ENCODE measurements around the gene ZNF446. TPM values are rescaled to one million over a fixed set of nuclear protein-coding genes. Genes with fewer than 3 reads are reported as not detected.
A peak's percentile ranks its signal among the peaks of the same experiment; 100 is the strongest.
"Not testable (repeated sequence)": the region's sequence is repeated elsewhere in the genome, so short reads cannot be mapped to it uniquely, and the experiment has no call there.

The ZNF446 gene
- total RNA-seq, result 1 to 10 TPM; 2.6 to 2.9 TPM

- Mint-ChIP-seq H3K27ac (peak within 1 kb of the TSS; percentile 97), H3K36me3 (ENCODE audit: low read depth) (peaks cover under 1% of the 10 kb centered on the region), H3K9me3 (no peaks in the 10 kb centered on the region), H3K4me3 (peak within 1 kb of the TSS; percentile 94), H3K4me1 (ENCODE audit: low read depth) (peaks cover 13% of the 10 kb centered on the region), H3K27me3 (ENCODE audit: low read depth) (no peaks in the 10 kb centered on the region)
- intact Hi-C loops (cut with micrococcal nuclease), result loop anchor here (1.0 kb wide), 8 partner anchors 10 to 198 kb away; partner anchors contain the start of genes ZBTB45, ZNF132, ZNF324B and ZNF8
- DNase-seq, result peak; percentile 97
- CTCF ChIA-PET, result no interaction called here
Measured at GRCh38 chr19:58475714-58476497, at the start of gene ZNF446. Gene ZNF446, plus strand, starts transcription at chr19:58476352. Its CDS starts 867 bp downstream, at chr19:58477219.

- Mint-ChIP-seq H3K27me3 (ENCODE audit: low read depth) (no peaks in the 10 kb centered on the region), H3K36me3 (ENCODE audit: low read depth) (peaks cover 46% of the 10 kb centered on the region), H3K4me1 (ENCODE audit: low read depth) (no peaks in the 10 kb centered on the region), H3K9me3 (peaks cover 51% of the 10 kb centered on the region), H3K27ac (no peak overlapping the region), H3K4me3 (no peak overlapping the region)
- intact Hi-C loops (cut with micrococcal nuclease), result no loop called here
- CTCF ChIA-PET, result no interaction called here
- DNase-seq, result no peak
Measured at GRCh38 chr19:58428617-58429016, 47.5 kb upstream of the ZNF446 start.

- DNase-seq, result no peak
- Mint-ChIP-seq H3K4me3 (no peak overlapping the region), H3K27ac (no peak overlapping the region), H3K4me1 (ENCODE audit: low read depth) (no peaks in the 10 kb centered on the region), H3K36me3 (ENCODE audit: low read depth) (peaks cover 56% of the 10 kb centered on the region), H3K27me3 (ENCODE audit: low read depth) (no peaks in the 10 kb centered on the region), H3K9me3 (peaks cover 63% of the 10 kb centered on the region)
- intact Hi-C loops (cut with micrococcal nuclease), result no loop called here
- CTCF ChIA-PET, result interaction anchor here (0.7 kb wide), 1 partner anchor 14 kb away, joined by 3 read pairs; no protein-coding TSS in a partner anchor
Measured at GRCh38 chr19:58429745-58430144, 46.4 kb upstream of the ZNF446 start.

- H3K27ac Mint-ChIP-seq, result no peak overlapping the region
- CTCF ChIA-PET, result no interaction called here
Measured at GRCh38 chr19:58434217-58434616, 41.9 kb upstream of the ZNF446 start.

GRCh38 chr19:58439576-58440554, 36.3 kb upstream of the ZNF446 start, which contains the start of gene ZNF132:
Gene ZNF132, minus strand, starts transcription at chr19:58440153. Its CDS starts 332 bp downstream, at chr19:58439821.
- H3K27ac Mint-ChIP-seq, result peak within 1 kb of the TSS; percentile 88
- intact Hi-C loops (cut with micrococcal nuclease), result loop anchor here (1.0 to 5.0 kb wide), 12 partner anchors 11 to 257 kb away; partner anchors contain the start of genes MZF1, ZNF274, ZNF324B and ZNF446
- H3K4me3 Mint-ChIP-seq, result peak within 1 kb of the TSS; percentile 95
- peaks cover 51% of the 10 kb centered on the region for H3K36me3 Mint-ChIP-seq (ENCODE audit: low read depth)
- peaks cover 42% of the 10 kb centered on the region for H3K9me3 Mint-ChIP-seq
- CTCF ChIA-PET, result no interaction called here
- peak; percentile 98 for DNase-seq
- no peaks in the 10 kb centered on the region for H3K27me3 Mint-ChIP-seq (ENCODE audit: low read depth)
- peaks cover 18% of the 10 kb centered on the region for H3K4me1 Mint-ChIP-seq (ENCODE audit: low read depth)

More at GRCh38 chr19:58434217-58434616, 41.9 kb upstream of the ZNF446 start:
- H3K4me3 Mint-ChIP-seq, result no peak overlapping the region
- peaks cover 85% of the 10 kb centered on the region for H3K36me3 Mint-ChIP-seq (ENCODE audit: low read depth)
- peaks cover 11% of the 10 kb centered on the region for H3K4me1 Mint-ChIP-seq (ENCODE audit: low read depth)
- no peaks in the 10 kb centered on the region for H3K27me3 Mint-ChIP-seq (ENCODE audit: low read depth)
- intact Hi-C loops (cut with micrococcal nuclease), result no loop called here
- DNase-seq, result no peak
- peaks cover 86% of the 10 kb centered on the region for H3K9me3 Mint-ChIP-seq

GRCh38 chr19:58440556-58440955, 35.6 kb upstream of the ZNF446 start:
- Mint-ChIP-seq H3K27me3 (ENCODE audit: low read depth) (no peaks in the 10 kb centered on the region), H3K36me3 (ENCODE audit: low read depth) (peaks cover 44% of the 10 kb centered on the region), H3K4me3 (peak overlapping the region; percentile 95), H3K27ac (peak overlapping the region; percentile 88), H3K9me3 (peaks cover 35% of the 10 kb centered on the region), H3K4me1 (ENCODE audit: low read depth) (peaks cover 18% of the 10 kb centered on the region)
- DNase-seq, result no peak
- CTCF ChIA-PET, result no interaction called here
- intact Hi-C loops (cut with micrococcal nuclease), result loop anchor here (1.0 to 5.0 kb wide), 12 partner anchors 11 to 257 kb away; partner anchors contain the start of genes MZF1, ZNF274, ZNF324B and ZNF446

GRCh38 chr19:58442986-58443385, 33.2 kb upstream of the ZNF446 start:
- Mint-ChIP-seq H3K4me1 (ENCODE audit: low read depth) (peaks cover 16% of the 10 kb centered on the region), H3K36me3 (ENCODE audit: low read depth) (peaks cover 22% of the 10 kb centered on the region), H3K9me3 (peaks cover 20% of the 10 kb centered on the region)
- intact Hi-C loops (cut with micrococcal nuclease), result loop anchor here (5.0 kb wide), 3 partner anchors 81 to 216 kb away; partner anchors contain the start of genes ZNF497, ZNF544 and ZSCAN22
- H3K27me3 Mint-ChIP-seq (ENCODE audit: low read depth); H3K27ac Mint-ChIP-seq; DNase-seq; H3K4me3 Mint-ChIP-seq: not testable (repeated sequence)
- CTCF ChIA-PET, result interaction anchor here (1.1 kb wide), 1 partner anchor 138 kb away, joined by 3 read pairs; no protein-coding TSS in a partner anchor

GRCh38 chr19:58448860-58449259, 27.3 kb upstream of the ZNF446 start:
- Mint-ChIP-seq H3K27me3 (ENCODE audit: low read depth) (peaks cover 11% of the 10 kb centered on the region), H3K4me1 (ENCODE audit: low read depth) (peaks cover 21% of the 10 kb centered on the region), H3K36me3 (ENCODE audit: low read depth) (peaks cover 10% of the 10 kb centered on the region)
- DNase-seq; H3K4me3 Mint-ChIP-seq; H3K27ac Mint-ChIP-seq; H3K9me3 Mint-ChIP-seq; intact Hi-C loops (cut with micrococcal nuclease); CTCF ChIA-PET: not testable (repeated sequence)

GRCh38 chr19:58449980-58450379, 26.2 kb upstream of the ZNF446 start:
- H3K27ac Mint-ChIP-seq; intact Hi-C loops (cut with micrococcal nuclease); DNase-seq; H3K4me3 Mint-ChIP-seq; H3K9me3 Mint-ChIP-seq: not testable (repeated sequence)
- CTCF ChIA-PET, result interaction anchor here (0.7 kb wide), 1 partner anchor 16 kb away, joined by 4 read pairs; no protein-coding TSS in a partner anchor
- Mint-ChIP-seq H3K27me3 (ENCODE audit: low read depth) (peaks cover 11% of the 10 kb centered on the region), H3K4me1 (ENCODE audit: low read depth) (peaks cover 21% of the 10 kb centered on the region), H3K36me3 (ENCODE audit: low read depth) (peaks cover 14% of the 10 kb centered on the region)

- peaks cover 15% of the 10 kb centered on the region for H3K36me3 Mint-ChIP-seq (ENCODE audit: low read depth)
- no peak overlapping the region for H3K27ac Mint-ChIP-seq
- H3K4me3 Mint-ChIP-seq, result peak overlapping the region; percentile 79
- DNase-seq, result no peak
- intact Hi-C loops (cut with micrococcal nuclease), result loop anchor here (1.0 kb wide), 5 partner anchors 11 to 269 kb away; partner anchors contain the start of genes ZNF132, ZNF324 and ZNF837
- H3K9me3 Mint-ChIP-seq, result peaks cover 8% of the 10 kb centered on the region
- CTCF ChIA-PET, result no interaction called here
- H3K4me1 Mint-ChIP-seq (ENCODE audit: low read depth), result peaks cover 21% of the 10 kb centered on the region
- peaks cover 11% of the 10 kb centered on the region for H3K27me3 Mint-ChIP-seq (ENCODE audit: low read depth)
Measured at GRCh38 chr19:58450856-58451357, 25.2 kb upstream of the ZNF446 start.

- Mint-ChIP-seq H3K9me3 (peaks cover 8% of the 10 kb centered on the region), H3K36me3 (ENCODE audit: low read depth) (peaks cover 19% of the 10 kb centered on the region), H3K4me3 (peak within 1 kb of the TSS; percentile 79), H3K27me3 (ENCODE audit: low read depth) (peaks cover 11% of the 10 kb centered on the region), H3K27ac (no peak within 1 kb of the TSS), H3K4me1 (ENCODE audit: low read depth) (peaks cover 21% of the 10 kb centered on the region)
- intact Hi-C loops (cut with micrococcal nuclease), result loop anchor here (1.0 kb wide), 5 partner anchors 11 to 269 kb away; partner anchors contain the start of genes ZNF132, ZNF324 and ZNF837
- CTCF ChIA-PET, result no interaction called here
- DNase-seq, result peak; percentile 97
Measured at GRCh38 chr19:58451358-58452101, 24.6 kb upstream of the ZNF446 start, which contains the start of gene ZNF324B. Gene ZNF324B, plus strand, starts transcription at chr19:58451622. Its CDS starts 2,080 bp downstream, at chr19:58453702.

Data from activated naive CD4-positive, alpha-beta T cell treated with anti-CD3 and anti-CD28 coated beads for 36 hours (primary cell).